ENCODE measurements around the gene HTR3D. TPM values are rescaled to one million over a fixed set of nuclear protein-coding genes. Genes with fewer than 3 reads are reported as not detected.
A peak's percentile ranks its signal among the peaks of the same experiment; 100 is the strongest.
"Not testable (repeated sequence)": the region's sequence is repeated elsewhere in the genome, so short reads cannot be mapped to it uniquely, and the experiment has no call there.

Gene HTR3D
- total and polyA plus RNA-seq, 2 experiments from 2014 or later, result not detected

DNA sequence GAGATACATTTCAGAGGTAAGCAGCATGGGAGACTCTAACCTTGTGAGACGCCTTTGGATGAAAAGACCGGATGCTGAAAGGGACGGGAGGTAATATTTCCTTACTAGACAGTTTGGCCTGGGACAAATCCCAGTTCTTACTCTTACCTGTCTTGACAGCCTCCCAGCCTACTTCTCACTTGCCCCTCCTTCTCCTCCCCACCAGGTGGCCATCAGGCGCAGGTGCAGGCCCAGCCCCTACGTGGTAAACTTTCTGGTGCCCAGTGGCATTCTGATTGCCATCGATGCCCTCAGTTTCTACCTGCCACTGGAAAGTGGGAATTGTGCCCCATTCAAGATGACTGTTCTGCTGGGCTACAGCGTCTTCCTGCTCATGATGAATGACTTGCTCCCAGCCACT lies 6.3 kb downstream of the HTR3D start:
- Histone ChIP-seq H4K20me1 (ENCODE audit: insufficient read depth) (no peaks in the 10 kb centered on the region), H3K27me3 (replicated peaks; ENCODE audit: insufficient read depth) (peaks cover 10% of the 10 kb centered on the region; the same call in 1 of the 2 replicates), H3K9ac (no peak overlapping the region), H3K9me3 (ENCODE audit: low read depth) (no peaks in the 10 kb centered on the region), H3K27ac (no peak overlapping the region), H3K4me1 (ENCODE audit: insufficient read depth) (no peaks in the 10 kb centered on the region), H3K4me2 (ENCODE audit: unreplicated experiment) (no peak overlapping the region), H3K4me3 (no peak overlapping the region), H2AFZ (no peak overlapping the region), H3K9me2 (ENCODE audit: insufficient read depth) (no peaks in the 10 kb centered on the region), H3K79me2 (ENCODE audit: insufficient read depth) (no peaks in the 10 kb centered on the region), H3F3A (ENCODE audit: insufficient read depth) (no peaks in the 10 kb centered on the region), H3K36me3 (ENCODE audit: low read depth) (no peaks in the 10 kb centered on the region)
- in situ Hi-C loops (cut with MboI), result no loop called here
- TF ChIP-seq EZH2 (IDR thresholded peaks at IDR 0.05; ENCODE audit: insufficient read depth, poor library complexity, severe bottlenecking) (no peak), EZH2phosphoT487 (IDR thresholded peaks at IDR 0.05; ENCODE audit: insufficient read depth, low read depth) (no peak)
- DNase-seq, result no peak
- 42 to 53% methylated on average over 7 of the region's 7 CpGs for WGBS, 2 experiments (ENCODE audit: low coverage in 1 of 2, low lambda C conversion rate in 2 of 2, missing lambda C conversion rate in 2 of 2)

DNA sequence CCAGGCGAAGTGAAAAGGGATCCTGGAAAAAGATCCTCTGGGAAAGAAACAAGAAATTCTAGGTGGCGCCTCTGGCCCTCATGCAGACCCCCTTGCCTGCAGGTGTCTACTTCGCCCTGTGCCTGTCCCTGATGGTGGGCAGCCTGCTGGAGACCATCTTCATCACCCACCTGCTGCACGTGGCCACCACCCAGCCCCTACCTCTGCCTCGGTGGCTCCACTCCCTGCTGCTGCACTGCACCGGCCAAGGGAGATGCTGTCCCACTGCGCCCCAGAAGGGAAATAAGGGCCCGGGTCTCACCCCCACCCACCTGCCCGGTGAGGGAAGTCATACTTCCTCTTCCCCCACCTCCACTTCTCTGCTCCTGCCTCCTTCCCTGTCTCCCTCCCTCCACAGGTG lies 6.8 kb downstream of the HTR3D start:
- H3K27me3 ChIP-seq (replicated peaks; ENCODE audit: insufficient read depth); H3K4me2 ChIP-seq (ENCODE audit: unreplicated experiment); DNase-seq; H4K20me1 ChIP-seq (ENCODE audit: insufficient read depth); H3K27ac ChIP-seq; H3K9ac ChIP-seq; H3F3A ChIP-seq (ENCODE audit: insufficient read depth); H3K79me2 ChIP-seq (ENCODE audit: insufficient read depth); in situ Hi-C loops (cut with MboI); H3K4me3 ChIP-seq; H2AFZ ChIP-seq; H3K4me1 ChIP-seq (ENCODE audit: insufficient read depth); H3K9me2 ChIP-seq (ENCODE audit: insufficient read depth); H3K9me3 ChIP-seq (ENCODE audit: low read depth); H3K36me3 ChIP-seq (ENCODE audit: low read depth): not testable (repeated sequence)
- 70 to 78% methylated on average over 5 to 9 of the region's 9 CpGs for WGBS, 2 experiments (ENCODE audit: low coverage in 1 of 2, low lambda C conversion rate in 2 of 2, missing lambda C conversion rate in 2 of 2)

DNA sequence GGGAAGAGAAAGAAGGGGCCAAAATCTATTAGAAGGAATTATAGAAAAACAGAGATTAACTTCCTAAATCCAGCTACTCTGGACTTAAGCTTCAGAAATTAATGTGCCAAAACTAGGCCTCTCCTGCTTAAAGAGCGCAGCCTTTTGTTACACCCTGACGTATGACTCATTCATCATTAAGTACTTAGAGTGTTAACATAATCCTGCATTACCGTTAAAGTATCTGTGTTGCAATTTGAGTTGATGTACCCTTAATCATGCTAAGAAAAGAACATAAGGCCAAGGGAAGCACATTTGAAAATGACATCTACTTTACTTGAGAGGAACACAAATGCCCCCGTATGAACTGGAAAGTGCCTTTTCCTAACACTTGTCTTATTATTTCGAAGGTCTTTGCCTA lies 7.9 kb downstream of the HTR3D start:
- no peaks in the 10 kb centered on the region; the same call in 1 of the 2 replicates for H3K27me3 ChIP-seq (replicated peaks; ENCODE audit: insufficient read depth)
- H3K9me3 ChIP-seq (ENCODE audit: low read depth), result no peaks in the 10 kb centered on the region
- no peak overlapping the region for H3K4me3 ChIP-seq
- 79 to 83% methylated on average over 5 of the region's 5 CpGs for WGBS, 2 experiments (ENCODE audit: low coverage in 1 of 2, low lambda C conversion rate in 2 of 2, missing lambda C conversion rate in 2 of 2)
- no peak overlapping the region for H3K9ac ChIP-seq
- DNase-seq, result peak; percentile 12
- no peaks in the 10 kb centered on the region for H3F3A ChIP-seq (ENCODE audit: insufficient read depth)
- H3K9me2 ChIP-seq (ENCODE audit: insufficient read depth), result no peaks in the 10 kb centered on the region
- no peak overlapping the region for H3K4me2 ChIP-seq (ENCODE audit: unreplicated experiment)
- H2AFZ ChIP-seq, result no peak overlapping the region
- H4K20me1 ChIP-seq (ENCODE audit: insufficient read depth), result no peaks in the 10 kb centered on the region
- no peak overlapping the region for H3K27ac ChIP-seq
- H3K4me1 ChIP-seq (ENCODE audit: insufficient read depth), result no peaks in the 10 kb centered on the region
- H3K36me3 ChIP-seq (ENCODE audit: low read depth), result no peaks in the 10 kb centered on the region
- in situ Hi-C loops (cut with MboI), result no loop called here
- H3K79me2 ChIP-seq (ENCODE audit: insufficient read depth), result no peaks in the 10 kb centered on the region
- TF ChIP-seq EZH2 (IDR thresholded peaks at IDR 0.05; ENCODE audit: insufficient read depth, poor library complexity, severe bottlenecking), result no peak
- no peak for TF ChIP-seq EZH2phosphoT487 (IDR thresholded peaks at IDR 0.05; ENCODE audit: insufficient read depth, low read depth)

DNA sequence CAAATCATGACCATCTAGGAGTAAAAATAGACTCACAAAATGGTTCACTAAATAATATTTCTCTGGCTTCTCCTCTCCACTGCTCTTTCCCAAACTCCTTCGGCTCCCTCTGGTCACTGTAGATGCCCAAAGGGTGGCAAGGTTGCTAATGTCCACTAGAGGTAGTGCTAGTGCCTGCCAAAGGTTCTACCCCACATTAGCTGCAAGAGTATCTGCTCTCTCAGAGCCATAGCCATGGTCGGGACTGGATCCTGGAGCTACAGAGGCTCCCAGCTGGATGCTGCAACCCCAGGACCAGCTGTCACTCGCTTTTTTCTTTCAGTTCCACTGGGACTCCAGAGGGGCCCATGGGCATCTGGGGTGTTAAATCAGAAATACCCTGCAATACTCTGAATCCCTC lies 8.5 kb downstream of the HTR3D start:
- 29 to 30% methylated on average over 3 of the region's 3 CpGs for WGBS, 2 experiments (ENCODE audit: low coverage in 1 of 2, low lambda C conversion rate in 2 of 2, missing lambda C conversion rate in 2 of 2)

DNA sequence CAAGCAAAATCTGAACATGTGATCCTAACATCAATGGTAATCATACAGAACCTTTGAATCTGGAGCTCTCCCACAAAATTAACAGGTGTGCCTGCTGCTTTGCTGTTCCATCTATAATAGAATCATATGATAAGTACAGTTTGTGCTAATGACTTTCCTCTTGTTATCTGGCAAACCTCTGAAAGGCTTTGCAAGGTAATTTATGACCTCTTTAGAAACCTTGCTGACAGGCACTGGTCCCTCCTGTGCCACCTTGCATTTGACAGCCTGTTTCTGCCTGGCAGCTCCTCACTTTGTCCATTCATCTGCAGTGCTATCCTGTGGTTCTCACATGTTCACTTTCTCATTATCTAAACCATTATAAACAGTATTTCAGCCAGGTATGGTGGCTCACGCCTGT lies 11.1 kb downstream of the HTR3D start:
- H3K27me3 ChIP-seq (replicated peaks; ENCODE audit: insufficient read depth), result no peaks in the 10 kb centered on the region
- no peak overlapping the region for H2AFZ ChIP-seq
- no peak for DNase-seq
- no peak overlapping the region for H3K4me2 ChIP-seq (ENCODE audit: unreplicated experiment)
- no peaks in the 10 kb centered on the region for H3F3A ChIP-seq (ENCODE audit: insufficient read depth)
- no peaks in the 10 kb centered on the region for H3K36me3 ChIP-seq (ENCODE audit: low read depth)
- H3K9me3 ChIP-seq (ENCODE audit: low read depth), result no peaks in the 10 kb centered on the region
- H3K9me2 ChIP-seq (ENCODE audit: insufficient read depth), result no peaks in the 10 kb centered on the region
- no peaks in the 10 kb centered on the region for H4K20me1 ChIP-seq (ENCODE audit: insufficient read depth)
- no peak for TF ChIP-seq EZH2 (IDR thresholded peaks at IDR 0.05; ENCODE audit: insufficient read depth, poor library complexity, severe bottlenecking)
- TF ChIP-seq EZH2phosphoT487 (IDR thresholded peaks at IDR 0.05; ENCODE audit: insufficient read depth, low read depth), result no peak
- H3K27ac ChIP-seq, result no peak overlapping the region
- no peak overlapping the region for H3K9ac ChIP-seq
- H3K4me1 ChIP-seq (ENCODE audit: insufficient read depth), result no peaks in the 10 kb centered on the region
- no peak overlapping the region for H3K4me3 ChIP-seq
- in situ Hi-C loops (cut with MboI), result no loop called here
- no peaks in the 10 kb centered on the region for H3K79me2 ChIP-seq (ENCODE audit: insufficient read depth)
- WGBS, 2 experiments (ENCODE audit: low coverage in 1 of 2, low lambda C conversion rate in 2 of 2, missing lambda C conversion rate in 2 of 2), result 73 to 94% methylated on average over 1 of the region's 1 CpG

More for the DNA sequence above, 8.5 kb downstream of the HTR3D start:
- no peaks in the 10 kb centered on the region for H3K4me1 ChIP-seq (ENCODE audit: insufficient read depth)
- H4K20me1 ChIP-seq (ENCODE audit: insufficient read depth), result no peaks in the 10 kb centered on the region
- in situ Hi-C loops (cut with MboI), result no loop called here
- H3K9me2 ChIP-seq (ENCODE audit: insufficient read depth), result no peaks in the 10 kb centered on the region
- no peaks in the 10 kb centered on the region for H3K36me3 ChIP-seq (ENCODE audit: low read depth)
- TF ChIP-seq EZH2phosphoT487 (IDR thresholded peaks at IDR 0.05; ENCODE audit: insufficient read depth, low read depth), result no peak
- TF ChIP-seq EZH2 (IDR thresholded peaks at IDR 0.05; ENCODE audit: insufficient read depth, poor library complexity, severe bottlenecking), result no peak
- H3K4me2 ChIP-seq (ENCODE audit: unreplicated experiment), result no peak overlapping the region
- H3K4me3 ChIP-seq, result no peak overlapping the region
- H2AFZ ChIP-seq, result no peak overlapping the region
- H3K27ac ChIP-seq, result no peak overlapping the region
- no peaks in the 10 kb centered on the region for H3K79me2 ChIP-seq (ENCODE audit: insufficient read depth)
- no peaks in the 10 kb centered on the region; the same call in 1 of the 2 replicates for H3K27me3 ChIP-seq (replicated peaks; ENCODE audit: insufficient read depth)
- peak; percentile 70 for DNase-seq
- H3F3A ChIP-seq (ENCODE audit: insufficient read depth), result no peaks in the 10 kb centered on the region
- no peaks in the 10 kb centered on the region for H3K9me3 ChIP-seq (ENCODE audit: low read depth)
- H3K9ac ChIP-seq, result no peak overlapping the region

Data from GM23248 (cell line).